H1 (cell line): Measurements from ENCODE around the gene ARRB1. TPM values are rescaled to one million over a fixed set of nuclear protein-coding genes. Genes with fewer than 3 reads are reported as not detected.

ENCODE experiments used
- CTCF ChIA-PET: fragments of 300-600 bp; sonication (Branson Sonifier 250); formaldehyde crosslinking; loops from one replicate; lab custom pipeline; 2021; ENCODE audit not compliant: partially characterized antibody; lab: Charles Lee
- POLR2A ChIA-PET: fragments of 300-600 bp; sonication (Branson Sonifier 250); formaldehyde crosslinking; loops from one replicate; lab custom pipeline; 2021; ENCODE audit warnings: inconsistent platforms; ENCODE audit not compliant: partially characterized antibody; lab: Charles Lee
- DNase-seq, 2 experiments: peaks; one replicate each; pipeline versions ENCODE4 v3.0.0 to v3.0.0-alpha.2; 2010 to 2022; ENCODE audit warnings: low spot score in 2 of 2, low read depth in 1 of 2, mixed read lengths in 1 of 2
- FAIRE-seq: peaks from 2 replicates; lab custom pipeline; 2011; peaks lifted over from hg19 to GRCh38; lab: Jason Lieb, UNC
- H2AFZ ChIP-seq: 2 replicates; pipeline ENCODE4 v1.8.1; 2012; ENCODE audit warnings: low read length, inconsistent platforms
- H2AK5ac ChIP-seq: 2 replicates; pipeline ENCODE4 v1.6.1; 2013; ENCODE audit warnings: low read depth, low read length
- H2BK120ac ChIP-seq: replicated peaks from 2 replicates; pipeline ENCODE3; 2013; ENCODE audit warnings: low read depth, low read length, inconsistent platforms
- H2BK12ac ChIP-seq: 2 replicates; pipeline ENCODE4 v1.6.1; 2013; ENCODE audit warnings: low read depth, low read length
- H2BK15ac ChIP-seq: 2 replicates; pipeline ENCODE4 v1.6.1; 2013; ENCODE audit warnings: low read length
- H2BK20ac ChIP-seq: 2 replicates; pipeline ENCODE4 v1.6.1; 2013; ENCODE audit warnings: low read length
- H2BK5ac ChIP-seq: 2 replicates; pipeline ENCODE4 v1.6.1; 2013; ENCODE audit warnings: low read depth, low read length
- H3K14ac ChIP-seq: 2 replicates; pipeline ENCODE4 v1.6.1; 2013; ENCODE audit warnings: inconsistent platforms; ENCODE audit not compliant: insufficient read length
- H3K18ac ChIP-seq: 2 replicates; pipeline ENCODE4 v1.6.1; 2013; ENCODE audit warnings: low read length; ENCODE audit errors: extremely low read depth
- H3K23ac ChIP-seq: 2 replicates; pipeline ENCODE4 v1.6.1; 2013; ENCODE audit warnings: inconsistent platforms; ENCODE audit not compliant: insufficient read length
- H3K23me2 ChIP-seq: 2 replicates; pipeline ENCODE4 v1.6.1; 2013; ENCODE audit warnings: low read depth, low read length
- H3K27ac ChIP-seq: 2 replicates; pipeline ENCODE4 v1.6.1; 2011; ENCODE audit warnings: low read depth, low read length, inconsistent platforms
- H3K27me3 ChIP-seq, 4 experiments: replicated peaks in 1 of 4; 1 replicate in 1 of 4; 2 replicates in 3 of 4; pipeline versions ENCODE4 v1.6.1 to v1.8.1; 2011 to 2013; ENCODE audit warnings: low read length in 3 of 4, mild to moderate bottlenecking in 3 of 4, inconsistent platforms in 2 of 4, mixed read lengths in 2 of 4, moderate library complexity in 1 of 4; ENCODE audit not compliant: control insufficient read depth in 3 of 4, insufficient read depth in 3 of 4; ENCODE audit errors: extremely low read depth in 1 of 4
- H3K36me3 ChIP-seq, 4 experiments: 2 replicates each; pipeline versions ENCODE4 v1.6.1 to v1.8.1; 2011 to 2013; ENCODE audit warnings: mild to moderate bottlenecking in 4 of 4, low read length in 3 of 4, moderate library complexity in 2 of 4, control low read depth in 1 of 4, inconsistent platforms in 1 of 4; ENCODE audit not compliant: insufficient read depth in 4 of 4, control insufficient read depth in 2 of 4
- H3K4ac ChIP-seq: replicated peaks from 2 replicates; pipeline ENCODE3; 2013; ENCODE audit warnings: low read length, low read depth, mixed read lengths, inconsistent platforms; ENCODE audit not compliant: insufficient read length
- H3K4me1 ChIP-seq, 4 experiments: replicated peaks in 1 of 4; 1 replicate in 1 of 4; 2 replicates in 3 of 4; pipeline versions ENCODE4 v1.6.1 to v1.8.1; 2011 to 2013; ENCODE audit warnings: low read length in 3 of 4, inconsistent platforms in 2 of 4, mixed read lengths in 1 of 4; ENCODE audit not compliant: insufficient read depth in 4 of 4, control insufficient read depth in 3 of 4
- H3K4me2 ChIP-seq, 2 experiments: 2 replicates each; pipeline versions ENCODE4 v1.6.1 to v1.8.1; 2011 to 2013; ENCODE audit warnings: low read depth in 2 of 2, low read length in 2 of 2, control low read depth in 1 of 2, inconsistent platforms in 1 of 2, mild to moderate bottlenecking in 1 of 2; ENCODE audit not compliant: insufficient read depth in 1 of 2
- H3K4me3 ChIP-seq, 4 experiments: fragments of 200-600, 300-600 bp in 1 of 4; sonication (generic), shearing (Covaris generic), sonication (Bioruptor Twin) in 1 of 4; 2 replicates each; pipeline versions ENCODE4 v1.5.1 to v1.8.1; 2011 to 2016; ENCODE audit warnings: low read length in 4 of 4, low read depth in 3 of 4, control low read depth in 2 of 4, inconsistent platforms in 2 of 4, mild to moderate bottlenecking in 2 of 4, mixed read lengths in 1 of 4, moderate library complexity in 1 of 4; ENCODE audit not compliant: insufficient read depth in 2 of 4; ENCODE audit errors: extremely low read depth in 1 of 4
- H3K56ac ChIP-seq: replicated peaks from 2 replicates; pipeline ENCODE3; 2013; ENCODE audit warnings: low read depth, mild to moderate bottlenecking, mixed read lengths, low read length, inconsistent platforms; ENCODE audit not compliant: insufficient read length
- H3K79me1 ChIP-seq: 2 replicates; pipeline ENCODE4 v1.6.1; 2013; ENCODE audit warnings: low read depth, low read length, control low read depth
- H3K79me2 ChIP-seq, 2 experiments: 2 replicates each; pipeline versions ENCODE4 v1.6.1 to v1.8.1; 2012 to 2013; ENCODE audit warnings: low read length in 2 of 2, mild to moderate bottlenecking in 2 of 2, inconsistent platforms in 1 of 2; ENCODE audit not compliant: insufficient read depth in 2 of 2, control insufficient read depth in 1 of 2
- H3K9ac ChIP-seq, 4 experiments: replicated peaks in 1 of 4; 1 replicate in 1 of 4; 2 replicates in 3 of 4; pipeline versions ENCODE4 v1.6.1 to v1.8.1; 2011 to 2013; ENCODE audit warnings: low read depth in 3 of 4, low read length in 3 of 4, control low read depth in 2 of 4, mild to moderate bottlenecking in 2 of 4, moderate library complexity in 2 of 4, inconsistent platforms in 1 of 4; ENCODE audit errors: extremely low read depth in 1 of 4
- H3K9me3 ChIP-seq, 2 experiments: 2 replicates each; pipeline versions ENCODE4 v1.6.1 to v1.8.1; 2012 to 2013; ENCODE audit warnings: mild to moderate bottlenecking in 2 of 2, moderate library complexity in 2 of 2, control low read depth in 1 of 2, inconsistent platforms in 1 of 2, low read depth in 1 of 2, low read length in 1 of 2, mixed read lengths in 1 of 2; ENCODE audit not compliant: insufficient read depth in 2 of 2
- H4K20me1 ChIP-seq, 2 experiments: replicated peaks in 1 of 2; 2 replicates each; pipeline versions ENCODE3 to v1.8.1; 2011 to 2013; ENCODE audit warnings: inconsistent platforms in 2 of 2, low read length in 2 of 2, mild to moderate bottlenecking in 1 of 2; ENCODE audit not compliant: insufficient read depth in 2 of 2, control insufficient read depth in 1 of 2
- H4K5ac ChIP-seq: 2 replicates; pipeline ENCODE4 v1.6.1; 2013; ENCODE audit warnings: low read length, low read depth, mixed read lengths, inconsistent platforms; ENCODE audit not compliant: insufficient read length
- H4K8ac ChIP-seq: 2 replicates; pipeline ENCODE4 v1.8.0; 2013; ENCODE audit warnings: mild to moderate bottlenecking, moderate library complexity, low read length, inconsistent platforms; ENCODE audit not compliant: insufficient read depth; ENCODE audit errors: extremely low read depth
- H4K91ac ChIP-seq: replicated peaks from 2 replicates; pipeline ENCODE3; 2013; ENCODE audit warnings: low read length, mixed read lengths, inconsistent platforms; ENCODE audit not compliant: insufficient read length
- BRCA1 ChIP-seq: IDR thresholded peaks from 2 replicates; pipeline ENCODE4 v1.6.1; 2012; ENCODE audit warnings: low read depth, low read length, improper control_type of control experiment
- WGBS, 2 experiments: shearing (Covaris generic) in 1 of 2; methylation state at CpG; one replicate each; pipeline versions ENCODE4 v1.1.6 to v1.1.7; 2013 to 2015; ENCODE audit warnings: low lambda C conversion rate in 2 of 2, mixed read lengths in 2 of 2, inconsistent platforms in 1 of 2, low coverage in 1 of 2, missing lambda C conversion rate in 1 of 2; ENCODE audit not compliant: insufficient replicate concordance in 2 of 2, insufficient coverage in 1 of 2, insufficient read length in 1 of 2; ENCODE audit errors: extremely low coverage in 1 of 2, missing lambda C conversion rate in 1 of 2; 5-methylcytosine and 5-hydroxymethylcytosine counted together
- polyA plus RNA-seq, 7 experiments: library from polyadenylated mRNA; depleted of rRNA in 3 of 7; stranded (reverse) in 5 of 7; unstranded in 2 of 7; fragments of >200 nt in 5 of 7; fragments of 200-250 nt in 2 of 7; gene quantifications; 1 replicate in 5 of 7; 2 replicates in 1 of 7; 4 replicates in 1 of 7; pipeline versions ENCODE4 v1.2.1 to v1.2.3, GENCODE V29; 2011 to 2013; ENCODE audit warnings: missing spikeins in 2 of 7, mixed read lengths in 2 of 7
- total RNA-seq: library from RNA; stranded (reverse); fragmentation: NEBNext Ultra II Directional; extraction: Animal tissue kit (Norgen Biotek cat#: 25700); gene quantifications from 2 replicates; pipeline ENCODE4 v1.2.1, GENCODE V29; 2021
- TF ChIP-seq, protein P1 (sequence below): IDR thresholded peaks from 2 replicates; pipeline ENCODE4 v1.6.1; 2012; ENCODE audit warnings: low read length, inconsistent platforms

The ARRB1 gene
- total and polyA plus RNA-seq, 2 of the 8 experiments (the other 6 are each of a cell fraction or from before 2014, with no cell fraction given): 9.4 to 31.8 TPM

GRCh38 chr11:75371949-75372876 is 20.8 kb upstream of the ARRB1 start:
- Histone ChIP-seq H4K20me1 (no peaks in the 10 kb centered on the region), H4K8ac (no peak overlapping the region), H3K56ac (no peak overlapping the region), H3K4me2 (no peak overlapping the region), H3K23me2 (no peaks in the 10 kb centered on the region), H3K36me3 (no peaks in the 10 kb centered on the region), H3K9me3 (no peaks in the 10 kb centered on the region), H3K18ac (no peak overlapping the region), H3K4me1 (no peaks in the 10 kb centered on the region), H2AFZ (no peak overlapping the region), H3K79me1 (no peaks in the 10 kb centered on the region), H3K4me3 (no peak overlapping the region), H2BK20ac (no peak overlapping the region), H2BK120ac (no peak overlapping the region), H3K27me3 (no peaks in the 10 kb centered on the region; a peak in 1 of 7 replicates), H2BK5ac (no peak overlapping the region), H3K27ac (no peak overlapping the region), H3K14ac (no peak overlapping the region), H2AK5ac (no peak overlapping the region), H3K9ac (no peak overlapping the region), H4K5ac (no peak overlapping the region), H3K4ac (no peak overlapping the region), H3K79me2 (no peaks in the 10 kb centered on the region), H4K91ac (no peak overlapping the region), H2BK12ac (no peak overlapping the region), H3K23ac (no peak overlapping the region), H2BK15ac (peak overlapping the region; percentile 50; the same call in 1 of the 2 replicates)
- ChIA-PET CTCF (interaction anchor here (0.7 to 2.3 kb wide), 10 partner anchors 8 to 91 kb away, joined by 3 to 12 read pairs (median 4); no protein-coding TSS in a partner anchor), POLR2A (interaction anchor here (0.8 to 1.5 kb wide), 5 partner anchors 9 to 29 kb away, joined by 3 to 5 read pairs (median 3); no protein-coding TSS in a partner anchor)
- no peak for FAIRE-seq
- no peak for DNase-seq
- no peak for TF ChIP-seq BRCA1
- TF ChIP-seq, protein P1, sequence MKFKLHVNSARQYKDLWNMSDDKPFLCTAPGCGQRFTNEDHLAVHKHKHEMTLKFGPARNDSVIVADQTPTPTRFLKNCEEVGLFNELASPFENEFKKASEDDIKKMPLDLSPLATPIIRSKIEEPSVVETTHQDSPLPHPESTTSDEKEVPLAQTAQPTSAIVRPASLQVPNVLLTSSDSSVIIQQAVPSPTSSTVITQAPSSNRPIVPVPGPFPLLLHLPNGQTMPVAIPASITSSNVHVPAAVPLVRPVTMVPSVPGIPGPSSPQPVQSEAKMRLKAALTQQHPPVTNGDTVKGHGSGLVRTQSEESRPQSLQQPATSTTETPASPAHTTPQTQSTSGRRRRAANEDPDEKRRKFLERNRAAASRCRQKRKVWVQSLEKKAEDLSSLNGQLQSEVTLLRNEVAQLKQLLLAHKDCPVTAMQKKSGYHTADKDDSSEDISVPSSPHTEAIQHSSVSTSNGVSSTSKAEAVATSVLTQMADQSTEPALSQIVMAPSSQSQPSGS: no peak
- WGBS, 2 experiments: 82% methylated on average over 8 of the region's 8 CpGs; no CpG with 5 or more reads in 1 of the 2 experiments
